ENCODE results near the gene LDLRAD1.
A peak's percentile ranks its signal among the peaks of the same experiment; 100 is the strongest.
"Not testable (repeated sequence)": the region's sequence is repeated elsewhere in the genome, so short reads cannot be mapped to it uniquely, and the experiment has no call there.

The LDLRAD1 gene

GRCh38 chr1:54017979-54018378, at the start of gene LDLRAD1:
Gene LDLRAD1, minus strand, starts transcription at chr1:54018186. Its CDS starts 74 bp downstream, at chr1:54018112.
- DNase-seq (ENCODE audit: low spot score): no peak

GRCh38 chr1:54064299-54064698, 46.3 kb upstream of the LDLRAD1 start:
- DNase-seq (ENCODE audit: low spot score): no peak

- DNase-seq (ENCODE audit: low spot score): peak; percentile 9
Observed at GRCh38 chr1:54054438-54054749, 36.4 kb upstream of the LDLRAD1 start.

- peak; percentile 6 for DNase-seq (ENCODE audit: low spot score)
Observed at GRCh38 chr1:54053745-54054437, 35.9 kb upstream of the LDLRAD1 start.

- DNase-seq (ENCODE audit: low spot score): peak; percentile 97
Observed at GRCh38 chr1:54052934-54053744, 35.2 kb upstream of the LDLRAD1 start, which contains the start of the genes TCEANC2 and TMEM59. Gene TCEANC2, plus strand, starts transcription at chr1:54053608. Its CDS starts 815 bp downstream, at chr1:54054423. Gene TMEM59, minus strand, starts transcription at chr1:54053204. Its CDS starts 16 bp downstream, at chr1:54053188.

- DNase-seq (ENCODE audit: low spot score): peak; percentile 16
Observed at GRCh38 chr1:54052431-54052933, 34.5 kb upstream of the LDLRAD1 start.

GRCh38 chr1:54051933-54052430, 34.0 kb upstream of the LDLRAD1 start:
- DNase-seq (ENCODE audit: low spot score): peak; percentile 25

GRCh38 chr1:54050435-54050834, 32.4 kb upstream of the LDLRAD1 start:
- DNase-seq (ENCODE audit: low spot score): not testable (repeated sequence)

- no peak for DNase-seq (ENCODE audit: low spot score)
Observed at GRCh38 chr1:54047384-54048305, 29.7 kb upstream of the LDLRAD1 start.

GRCh38 chr1:54046671-54047383, 28.8 kb upstream of the LDLRAD1 start:
- no peak for DNase-seq (ENCODE audit: low spot score)

GRCh38 chr1:54045496-54045895, 27.5 kb upstream of the LDLRAD1 start:
- no peak for DNase-seq (ENCODE audit: low spot score)

- DNase-seq (ENCODE audit: low spot score): no peak
Observed at GRCh38 chr1:54041806-54042205, 23.8 kb upstream of the LDLRAD1 start.

GRCh38 chr1:54037476-54037875, 19.5 kb upstream of the LDLRAD1 start:
- no peak for DNase-seq (ENCODE audit: low spot score)

- DNase-seq (ENCODE audit: low spot score): no peak
Observed at GRCh38 chr1:54028306-54029251, 10.6 kb upstream of the LDLRAD1 start.

- no peak for DNase-seq (ENCODE audit: low spot score)
Observed at GRCh38 chr1:54027848-54028247, 9.9 kb upstream of the LDLRAD1 start.

- not testable (repeated sequence) for DNase-seq (ENCODE audit: low spot score)
Observed at GRCh38 chr1:54024811-54025210, 6.8 kb upstream of the LDLRAD1 start.

GRCh38 chr1:54024358-54024757, 6.4 kb upstream of the LDLRAD1 start:
- no peak for DNase-seq (ENCODE audit: low spot score)

- DNase-seq (ENCODE audit: low spot score): not testable (repeated sequence)
Observed at GRCh38 chr1:54019562-54020176, 1.7 kb upstream of the LDLRAD1 start.

GRCh38 chr1:54018635-54019034, 649 bp upstream of the LDLRAD1 start:
- no peak for DNase-seq (ENCODE audit: low spot score)

All from kidney capillary endothelial cell (primary cell).